GM18907 (cell line): Measurements from ENCODE around the gene TNFRSF13B.
"Not testable (repeated sequence)": the region's sequence is repeated elsewhere in the genome, so short reads cannot be mapped to it uniquely, and the experiment has no call there.

Experiments
- ATAC-seq: cut with Tn5 transposase; IDR thresholded peaks from one replicate; pipeline ENCODE4 v1.9.1; 2021; ENCODE audit warnings: mild to moderate bottlenecking, moderate library complexity; ENCODE audit not compliant: unreplicated experiment

Gene TNFRSF13B

DNA sequence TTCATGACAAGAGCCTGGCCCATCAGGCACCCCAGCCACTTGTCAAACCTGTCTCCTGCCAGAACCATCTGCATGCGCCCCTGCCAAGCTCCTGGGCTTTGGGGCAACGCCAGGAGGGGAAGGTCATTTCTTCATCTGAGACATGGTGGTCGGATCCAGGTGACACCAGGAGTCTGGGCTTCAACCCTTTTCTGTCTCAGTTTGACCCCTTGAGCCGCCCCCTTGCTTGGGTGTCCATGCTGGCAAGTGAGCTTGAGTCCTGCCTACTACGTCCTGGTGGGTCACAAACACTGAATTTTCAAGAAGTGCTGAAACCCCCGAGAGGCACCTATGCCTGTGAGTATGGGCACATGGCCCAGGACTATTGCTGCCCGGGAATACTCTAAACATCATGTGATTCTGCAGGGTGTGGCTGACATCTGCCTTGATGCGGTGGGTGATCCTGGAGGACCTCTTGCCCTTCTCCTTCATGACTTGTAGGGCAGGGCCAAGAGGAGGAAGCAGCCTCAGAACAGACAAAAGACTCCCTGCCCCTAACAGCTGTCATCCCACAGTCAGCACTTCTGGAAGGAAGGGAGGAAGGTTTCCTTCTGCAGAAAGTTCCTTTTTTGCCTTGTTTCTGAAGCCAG is 43.4 kb downstream of the TNFRSF13B start:
- ATAC-seq: no peak

- ATAC-seq: no peak
Measured at GRCh38 chr17:16927641-16928321, 44.1 kb downstream of the TNFRSF13B start.

- no peak for ATAC-seq
Measured at GRCh38 chr17:16926571-16927451, 45.1 kb downstream of the TNFRSF13B start.

- ATAC-seq: no peak
Measured at GRCh38 chr17:16926061-16926511, 45.8 kb downstream of the TNFRSF13B start.

DNA sequence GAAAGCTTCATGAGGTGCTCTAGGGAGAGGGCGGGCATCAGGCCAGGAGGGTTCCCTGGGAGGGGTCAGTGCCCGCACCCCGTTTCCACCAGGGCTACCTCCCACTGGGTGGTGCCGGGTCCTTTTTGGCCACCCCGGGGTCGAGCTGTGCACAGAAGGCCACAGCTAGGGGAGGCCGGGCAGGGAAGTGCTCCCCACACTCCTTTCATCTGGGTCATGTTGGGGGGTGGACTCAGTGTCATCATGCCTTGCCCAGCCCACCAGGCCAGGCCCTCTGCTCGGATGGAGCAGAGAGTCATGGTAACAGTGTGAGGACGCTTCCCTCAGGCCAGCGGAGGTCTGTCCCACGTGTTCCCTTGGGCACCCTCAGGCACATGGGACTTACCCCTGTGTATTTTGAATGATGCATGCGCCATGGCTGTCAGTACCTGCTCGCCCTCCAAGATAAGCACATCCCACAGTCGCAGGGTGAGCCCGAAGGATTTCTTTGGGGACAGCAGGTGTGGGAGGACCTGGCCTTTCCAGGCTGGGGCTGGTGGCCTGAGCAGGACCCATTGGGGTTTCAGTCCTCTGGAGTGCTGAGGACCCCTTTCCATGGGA is 46.4 kb downstream of the TNFRSF13B start:
- ATAC-seq: no peak

DNA sequence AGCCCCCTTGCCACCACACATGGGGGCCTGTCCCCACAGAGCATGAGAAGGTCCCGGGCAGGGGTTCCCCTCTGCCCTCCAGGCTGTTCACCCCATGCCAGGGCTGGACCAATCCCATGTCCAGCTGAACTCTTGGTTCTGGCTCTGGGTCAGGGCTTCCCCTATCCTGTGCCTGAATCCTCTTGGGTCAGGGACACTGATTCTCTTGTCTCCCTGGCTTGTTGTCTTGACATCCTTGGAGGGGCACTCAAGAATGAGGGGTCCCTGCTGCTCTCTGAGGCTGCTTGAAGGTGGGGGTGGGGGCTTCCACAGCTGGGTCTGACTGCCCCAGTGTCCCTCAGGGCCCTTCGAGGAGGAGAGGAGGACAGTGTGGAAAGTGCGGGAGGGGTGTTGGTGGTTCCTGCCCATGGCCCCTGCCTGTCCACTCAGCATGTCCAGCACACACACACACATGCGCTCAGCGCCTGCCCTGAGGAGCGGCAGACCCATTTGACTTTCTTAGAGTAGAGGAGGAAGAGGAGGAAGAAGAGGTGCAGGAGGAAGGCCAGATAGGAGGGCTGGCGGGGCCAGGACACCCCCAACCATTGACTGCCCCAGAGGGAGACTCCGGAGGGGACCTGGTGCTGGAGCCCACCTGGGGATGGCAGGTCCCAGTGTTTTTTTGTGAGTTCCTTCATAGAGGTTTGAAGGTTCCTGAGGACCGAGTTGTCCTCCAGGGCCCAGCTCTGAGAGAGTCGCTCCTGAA is 47.0 kb downstream of the TNFRSF13B start:
- no peak for ATAC-seq

GRCh38 chr17:16923904-16924695 is 47.8 kb downstream of the TNFRSF13B start:
- no peak for ATAC-seq

- ATAC-seq: no peak
Measured at GRCh38 chr17:16923097-16923903, 48.6 kb downstream of the TNFRSF13B start.

DNA sequence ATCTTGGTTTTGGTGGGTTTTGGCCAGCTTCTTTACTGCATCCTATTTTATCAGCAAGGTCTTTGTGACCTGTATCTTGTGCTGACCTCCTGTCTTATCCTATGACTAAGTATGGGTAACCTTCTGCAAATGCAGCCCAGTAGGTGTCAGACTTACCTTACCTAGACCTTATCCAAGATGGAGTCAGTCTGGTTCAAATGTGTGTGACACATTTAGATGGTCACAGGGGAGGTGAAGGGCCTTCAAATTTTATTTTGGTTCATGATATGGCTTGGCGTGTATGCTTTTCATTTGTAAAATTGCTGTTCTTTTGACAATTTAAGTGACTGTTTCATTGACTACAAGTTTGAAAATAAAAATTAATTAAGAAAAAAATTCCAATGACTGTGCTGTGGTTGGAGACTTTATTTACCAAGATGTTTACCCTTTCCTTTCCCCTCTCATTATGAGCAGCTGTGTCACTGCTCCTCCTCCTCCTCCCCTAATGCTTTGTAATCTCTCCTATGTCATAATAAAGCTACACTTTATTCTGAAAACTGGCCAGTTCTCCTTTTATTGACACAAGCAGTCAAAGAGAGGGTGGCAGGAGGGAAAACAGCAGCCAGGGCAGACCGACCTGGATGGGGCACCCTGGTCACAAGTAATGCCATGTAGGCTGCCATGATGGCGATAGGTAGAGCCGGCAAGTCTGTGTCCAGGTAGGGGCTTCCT is 49.4 kb downstream of the TNFRSF13B start:
- no peak for ATAC-seq

DNA sequence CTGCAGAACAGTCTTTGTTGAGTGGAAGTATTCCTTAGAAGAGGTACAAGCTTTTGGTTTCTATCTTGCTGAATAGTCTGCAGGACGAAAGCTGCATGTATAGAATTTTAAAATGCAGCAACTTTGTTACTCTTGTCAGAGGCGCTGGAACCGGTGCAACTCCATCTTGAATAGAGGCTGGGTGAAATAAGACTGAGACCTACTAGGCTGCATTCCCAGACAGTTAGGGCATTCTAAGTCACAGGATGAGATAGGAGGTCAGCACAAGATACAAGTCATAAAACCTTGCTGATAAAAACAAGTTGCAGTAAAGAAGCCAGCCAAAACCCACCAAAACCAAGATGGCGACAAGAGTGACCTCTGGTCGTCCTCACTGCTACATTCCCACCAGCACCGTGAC is 50.5 kb downstream of the TNFRSF13B start:
- ATAC-seq: not testable (repeated sequence)

DNA sequence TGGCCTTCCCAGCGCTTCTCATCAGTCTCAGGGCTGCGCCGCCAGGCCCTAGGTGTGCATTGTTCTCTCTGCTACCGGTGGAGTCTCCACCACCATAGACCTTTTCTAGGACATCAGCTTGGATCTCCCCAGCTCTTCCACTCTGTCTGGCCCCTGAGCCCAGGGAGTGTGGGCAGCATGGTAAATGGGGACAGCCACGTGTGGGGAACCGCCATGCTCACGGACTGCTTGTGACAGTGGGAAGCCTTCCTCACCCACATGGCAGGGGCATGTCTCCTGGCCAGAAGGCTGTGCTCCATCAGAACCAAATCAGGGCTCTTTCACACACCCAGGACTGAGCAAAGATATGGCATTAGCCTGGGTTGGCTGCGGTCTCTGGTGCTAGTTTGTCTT is 51.3 kb downstream of the TNFRSF13B start:
- ATAC-seq: no peak

DNA sequence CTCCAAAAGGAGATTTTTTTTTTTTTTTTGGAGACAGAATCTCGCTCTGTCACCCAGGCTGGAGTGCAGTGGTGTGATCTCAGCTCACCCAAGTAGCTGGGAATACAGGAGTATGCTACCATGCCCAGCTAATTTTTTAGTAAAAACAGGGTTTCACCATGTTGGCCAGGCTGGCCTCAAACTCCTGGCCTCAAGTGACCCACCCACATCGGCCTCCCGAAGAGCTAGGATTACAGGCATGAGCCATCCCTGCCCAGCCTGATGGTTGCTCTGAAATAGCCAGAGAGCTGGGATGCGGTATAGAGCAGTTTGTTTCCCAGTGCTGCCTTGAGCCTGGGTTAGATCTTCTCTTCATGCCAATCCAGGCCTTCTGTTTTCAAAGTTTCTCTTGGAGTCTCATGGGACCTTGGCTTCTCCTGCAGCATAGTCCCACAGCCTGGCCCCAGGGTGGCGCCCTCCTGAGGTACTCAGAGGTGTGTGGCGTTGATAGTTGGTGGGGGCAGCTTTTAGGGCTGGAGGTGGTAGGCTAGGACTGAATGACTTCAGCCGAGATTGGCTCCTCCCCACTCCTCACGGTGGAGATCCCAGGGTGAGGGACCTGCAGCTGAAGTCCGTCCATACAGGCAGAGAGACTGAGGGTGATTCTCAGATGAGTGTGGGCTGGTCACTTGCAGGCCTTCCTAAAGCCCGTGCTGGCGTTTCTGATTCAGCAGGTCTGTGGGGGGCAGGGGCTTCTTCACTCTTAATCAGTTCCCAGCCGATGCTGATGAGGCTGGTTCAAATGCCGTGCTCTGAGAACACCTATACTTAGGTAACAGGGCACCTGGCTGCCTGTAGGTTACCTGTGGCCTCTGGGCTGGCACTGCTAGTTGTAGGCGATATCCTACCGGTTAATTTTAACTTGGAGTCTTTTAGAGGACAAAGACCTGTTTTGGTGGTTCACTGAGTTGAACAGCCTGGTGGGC is 52.0 kb downstream of the TNFRSF13B start:
- ATAC-seq: no peak

DNA sequence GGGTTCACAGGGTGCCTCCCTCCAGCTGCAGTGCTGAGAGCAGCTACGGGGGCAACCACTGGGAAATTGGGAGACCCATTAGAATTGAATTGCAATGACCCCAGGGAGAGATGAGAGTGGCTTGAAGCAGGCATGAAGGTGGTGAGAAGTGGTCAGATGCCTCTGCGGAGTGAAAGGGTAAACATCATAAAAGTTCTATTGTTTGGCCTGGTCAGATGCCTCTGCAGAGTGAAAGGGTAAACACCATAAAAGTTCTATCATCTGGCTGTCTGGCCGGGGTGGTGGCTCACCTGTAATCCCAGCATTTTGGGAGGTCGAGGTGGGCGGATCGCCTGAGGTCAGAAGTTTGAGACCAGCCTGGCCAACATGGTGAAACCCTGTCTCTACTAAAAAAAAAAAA is 53.5 kb downstream of the TNFRSF13B start:
- no peak for ATAC-seq

GRCh38 chr17:16917671-16918394 is 54.1 kb downstream of the TNFRSF13B start:
- no peak for ATAC-seq

GRCh38 chr17:16916557-16916920 is 55.4 kb downstream of the TNFRSF13B start:
- no peak for ATAC-seq

DNA sequence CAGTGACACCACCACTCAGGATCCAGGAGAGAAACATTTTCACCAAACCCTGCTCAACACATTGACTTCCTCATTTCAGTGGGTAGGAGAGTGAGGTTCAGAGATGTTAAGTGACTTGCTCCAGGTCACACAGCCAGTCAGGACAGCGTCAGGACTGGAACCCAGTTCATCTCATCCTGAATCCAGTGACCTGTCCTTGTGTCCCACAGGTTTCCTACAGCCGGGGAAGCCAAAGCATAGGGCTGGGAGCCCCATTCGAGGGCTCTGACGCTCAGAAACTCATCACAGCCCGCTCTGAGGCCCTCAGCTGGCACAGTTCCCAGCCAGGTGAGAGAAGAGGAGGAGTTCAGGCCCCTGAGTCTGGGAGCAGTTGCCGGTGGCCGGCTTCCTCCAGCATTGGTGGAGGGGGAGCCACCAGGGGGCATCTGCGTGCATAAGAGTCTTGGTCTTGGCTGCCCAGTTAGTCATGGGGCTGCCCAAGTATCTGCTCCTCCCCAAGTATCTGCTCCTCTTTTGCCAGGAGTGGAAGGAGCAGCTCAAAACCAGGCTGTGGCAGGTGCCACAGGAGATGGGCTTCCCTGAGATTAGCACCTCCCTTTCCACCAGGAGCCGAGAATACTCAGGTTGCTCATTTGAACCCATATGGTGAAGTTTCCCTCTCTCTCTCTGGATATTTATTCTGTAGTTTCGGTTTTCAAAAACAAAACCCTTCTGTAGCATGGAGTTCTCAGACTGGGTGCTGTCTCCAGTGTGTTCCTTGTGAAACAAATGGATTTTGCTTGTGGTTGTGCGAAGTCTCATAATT is 56.0 kb downstream of the TNFRSF13B start:
- ATAC-seq: no peak
